Keratinocyte (primary cell): ENCODE data around the gene SLC34A3. TPM values are rescaled to one million over a fixed set of nuclear protein-coding genes. Genes with fewer than 3 reads are reported as not detected.

Source experiments
- DNase-seq: peaks from one replicate; pipeline ENCODE4 v3.0.0-alpha.2; 2011; ENCODE audit warnings: low read depth, missing footprints, low spot score
- FAIRE-seq: peaks from 2 replicates; lab custom pipeline; 2011; peaks lifted over from hg19 to GRCh38; lab: Jason Lieb, UNC
- H2AFZ ChIP-seq: 2 replicates; pipeline ENCODE4 v1.6.0; 2012; ENCODE audit warnings: low read length, control low read depth, inconsistent platforms; ENCODE audit not compliant: control insufficient read depth
- H3K27ac ChIP-seq: 2 replicates; pipeline ENCODE4 v1.5.1; 2011; ENCODE audit warnings: low read length; ENCODE audit not compliant: control insufficient read depth, insufficient read depth
- H3K27me3 ChIP-seq: 3 replicates; pipeline ENCODE4 v1.6.0; 2011; ENCODE audit warnings: low read length; ENCODE audit not compliant: control insufficient read depth, insufficient read depth; ENCODE audit errors: extremely low read depth
- H3K36me3 ChIP-seq, 2 experiments: 2 replicates in 1 of 2; 3 replicates in 1 of 2; pipeline ENCODE4 v1.5.1; 2011; ENCODE audit warnings: low read length in 2 of 2, mild to moderate bottlenecking in 1 of 2; ENCODE audit not compliant: control insufficient read depth in 2 of 2, insufficient read depth in 2 of 2; ENCODE audit errors: extremely low read depth in 1 of 2
- H3K4me1 ChIP-seq: 3 replicates; pipeline ENCODE4 v1.5.1; 2011; ENCODE audit warnings: low read length; ENCODE audit not compliant: control insufficient read depth, insufficient read depth; ENCODE audit errors: extremely low read depth
- H3K4me2 ChIP-seq: 3 replicates; pipeline ENCODE4 v1.6.0; 2011; ENCODE audit warnings: low read depth, low read length; ENCODE audit not compliant: control insufficient read depth, insufficient read depth; ENCODE audit errors: extremely low read depth
- H3K4me3 ChIP-seq, 3 experiments: fragments of 200-600 bp in 1 of 3; sonication (generic) in 1 of 3; 2 replicates in 2 of 3; 3 replicates in 1 of 3; pipeline ENCODE4 v1.5.1; 2011 to 2016; ENCODE audit warnings: low read length in 3 of 3, mild to moderate bottlenecking in 3 of 3, control low read depth in 2 of 3, inconsistent platforms in 1 of 3, low read depth in 1 of 3, mixed read lengths in 1 of 3, mixed run types in 1 of 3, moderate library complexity in 1 of 3; ENCODE audit not compliant: control insufficient read depth in 2 of 3, insufficient read depth in 2 of 3; ENCODE audit errors: extremely low read depth in 1 of 3
- H3K79me2 ChIP-seq: 2 replicates; pipeline ENCODE4 v1.6.0; 2012; ENCODE audit warnings: low read length; ENCODE audit not compliant: control insufficient read depth, insufficient read depth
- H3K9ac ChIP-seq: 3 replicates; pipeline ENCODE4 v1.6.0; 2011; ENCODE audit warnings: low read length; ENCODE audit not compliant: control insufficient read depth, insufficient read depth; ENCODE audit errors: extremely low read depth
- H3K9me1 ChIP-seq: 3 replicates; pipeline ENCODE4 v1.6.0; 2011; ENCODE audit warnings: low read length; ENCODE audit not compliant: control insufficient read depth, insufficient read depth; ENCODE audit errors: extremely low read depth
- H3K9me3 ChIP-seq: 2 replicates; pipeline ENCODE4 v1.5.1; 2012; ENCODE audit warnings: low read depth, low read length; ENCODE audit not compliant: control insufficient read depth
- H4K20me1 ChIP-seq: 3 replicates; pipeline ENCODE4 v1.6.0; 2011; ENCODE audit warnings: low read length; ENCODE audit not compliant: control insufficient read depth, insufficient read depth; ENCODE audit errors: extremely low read depth
- CTCF ChIP-seq, 3 experiments: IDR thresholded peaks in 1 of 3; conservative IDR thresholded peaks in 1 of 3; optimal IDR thresholded peaks in 1 of 3; 2 replicates in 2 of 3; 3 replicates in 1 of 3; pipeline versions ENCODE3 to v1.5.1; 2011; ENCODE audit warnings: low read length in 3 of 3, mild to moderate bottlenecking in 3 of 3, moderate library complexity in 2 of 3, control low read depth in 1 of 3, inconsistent platforms in 1 of 3; ENCODE audit not compliant: insufficient read depth in 2 of 3; ENCODE audit errors: extremely low read depth in 1 of 3
- EZH2 ChIP-seq: IDR thresholded peaks from one replicate; pipeline ENCODE4 v1.6.1; 2012; ENCODE audit warnings: inconsistent platforms, mild to moderate bottlenecking, low read length, moderate library complexity
- dilution Hi-C: fragments of 300-500 bp; cut with MboI; formaldehyde crosslinking; loops from one replicate; pipeline ENCODE4 v1.7.0; 2020; ENCODE audit warnings: low sequenced_read_pairs; ENCODE audit not compliant: extremely low pct_ligation_motif_present
- polyA plus RNA-seq, 5 experiments: library from polyadenylated mRNA; depleted of rRNA in 3 of 5; stranded (reverse) in 3 of 5; stranded (forward) in 1 of 5; unstranded in 1 of 5; fragments of >200 nt; gene quantifications; 1 replicate in 1 of 5; 2 replicates in 3 of 5; 3 replicates in 1 of 5; pipeline versions ENCODE4 v1.2.1 to v1.2.3, GENCODE V29; 2011 to 2012; ENCODE audit warnings: missing spikeins in 2 of 5, low read depth in 1 of 5, low replicate concordance in 1 of 5

The SLC34A3 gene
- polyA plus RNA-seq, 1 donor (not counting 4 experiments of a cell fraction or from before 2014, with no cell fraction given) = not detected

DNA sequence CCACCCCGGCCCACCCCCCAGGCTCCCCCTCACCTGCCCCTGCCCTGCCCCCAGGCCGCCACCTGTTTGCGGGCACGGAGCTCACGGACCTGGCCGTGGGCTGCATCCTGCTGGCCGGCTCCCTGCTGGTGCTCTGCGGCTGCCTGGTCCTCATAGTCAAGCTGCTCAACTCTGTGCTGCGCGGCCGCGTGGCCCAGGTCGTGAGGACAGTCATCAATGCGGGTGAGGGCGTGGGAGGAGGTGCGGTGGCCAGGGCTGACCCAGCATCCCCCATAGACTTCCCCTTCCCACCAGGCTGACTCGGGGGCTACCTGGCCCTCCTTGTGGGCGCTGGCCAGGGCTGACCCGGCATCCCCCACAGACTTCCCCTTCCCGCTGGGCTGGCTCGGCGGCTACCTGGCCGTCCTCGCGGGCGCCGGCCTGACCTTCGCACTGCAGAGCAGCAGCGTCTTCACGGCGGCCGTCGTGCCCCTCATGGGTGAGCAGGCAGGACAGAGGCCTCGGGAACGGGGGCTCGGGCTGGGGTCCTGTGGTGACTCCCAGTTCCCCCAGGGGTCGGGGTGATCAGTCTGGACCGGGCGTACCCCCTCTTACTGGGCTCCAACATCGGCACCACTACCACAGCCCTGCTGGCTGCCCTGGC, 3.5 kb downstream of the SLC34A3 start:
- Histone ChIP-seq H3K4me1 (no peaks in the 10 kb centered on the region), H3K9ac (no peak overlapping the region), H3K4me2 (no peak overlapping the region), H3K9me1 (no peaks in the 10 kb centered on the region), H2AFZ (no peak overlapping the region), H3K9me3 (no peaks in the 10 kb centered on the region), H3K79me2 (peaks cover 4% of the 10 kb centered on the region), H3K4me3 (no peak overlapping the region), H3K27ac (no peak overlapping the region), H3K27me3 (peaks cover 13% of the 10 kb centered on the region), H4K20me1 (no peaks in the 10 kb centered on the region), H3K36me3 (peaks cover 0 to 6% of the 10 kb centered on the region in 2 experiments)
- TF ChIP-seq CTCF (optimal IDR thresholded peaks at IDR 0.05 in 1 of 3, IDR thresholded peaks at IDR 0.05 in 1 of 3, conservative IDR thresholded peaks at IDR 0.05 in 1 of 3; ENCODE audit: extremely low read depth in 1 of 3, insufficient read depth in 2 of 3, low read length in 3 of 3) (no peak), EZH2 (no peak)
- dilution Hi-C loops = no loop called here
- no peak for DNase-seq
- no peak for FAIRE-seq

DNA sequence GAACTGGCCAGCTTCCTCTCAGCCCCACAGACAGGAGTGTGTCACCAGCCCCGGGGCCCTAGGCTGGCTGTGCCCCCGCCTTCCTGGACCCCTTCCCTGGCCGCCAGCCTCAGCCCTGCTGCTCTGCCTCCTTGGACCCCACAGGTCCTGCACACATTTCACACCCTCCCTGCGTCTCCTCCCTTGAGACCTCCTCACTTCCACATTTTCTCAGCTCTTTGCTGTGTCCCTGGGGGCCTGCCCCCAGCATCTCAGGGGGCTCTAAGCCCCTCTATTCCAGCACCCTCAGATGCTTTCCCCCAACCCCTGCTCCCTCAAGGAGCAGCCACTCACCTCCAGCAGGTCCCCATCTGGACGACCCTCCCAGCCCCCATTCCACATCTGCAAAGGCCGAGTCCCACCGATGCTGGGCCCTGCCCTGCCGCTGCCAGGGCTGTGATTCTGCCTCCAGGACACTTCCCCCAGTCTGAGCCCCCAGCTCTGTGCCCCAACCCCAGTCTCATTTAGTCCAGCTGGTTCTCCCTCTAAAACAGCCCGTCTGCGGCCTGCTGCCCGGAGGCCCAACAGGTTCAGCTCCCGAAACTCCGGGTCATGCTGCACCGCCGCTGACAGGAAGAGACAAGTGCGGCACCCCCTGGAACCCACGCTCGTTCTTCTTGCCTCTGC, 4.2 kb downstream of the SLC34A3 start:
- no peaks in the 10 kb centered on the region for H3K4me1 ChIP-seq
- H3K9ac ChIP-seq = no peak overlapping the region
- no peaks in the 10 kb centered on the region for H3K9me3 ChIP-seq
- no peaks in the 10 kb centered on the region for H4K20me1 ChIP-seq
- peaks cover 12% of the 10 kb centered on the region for H3K27me3 ChIP-seq
- H3K9me1 ChIP-seq = no peaks in the 10 kb centered on the region
- peaks cover 0 to 6% of the 10 kb centered on the region in 2 experiments for H3K36me3 ChIP-seq
- TF ChIP-seq EZH2 (no peak), CTCF (optimal IDR thresholded peaks at IDR 0.05 in 1 of 3, IDR thresholded peaks at IDR 0.05 in 1 of 3, conservative IDR thresholded peaks at IDR 0.05 in 1 of 3; ENCODE audit: extremely low read depth in 1 of 3, insufficient read depth in 2 of 3, low read length in 3 of 3) (no peak)
- FAIRE-seq (no peak), DNase-seq (no peak)
- no peak overlapping the region for H3K4me3 ChIP-seq
- H2AFZ ChIP-seq = no peak overlapping the region
- no peak overlapping the region for H3K4me2 ChIP-seq
- H3K79me2 ChIP-seq = peaks cover 6% of the 10 kb centered on the region
- H3K27ac ChIP-seq = no peak overlapping the region
- dilution Hi-C loops = no loop called here
